Esophagus squamous epithelium (tissue), 5 donors: ENCODE data around the gene SLC35D2. TPM values are rescaled to one million over a fixed set of nuclear protein-coding genes. Genes with fewer than 3 reads are reported as not detected.

Experiments used
- DNase-seq: peaks from one replicate; lab custom pipeline; 2025; lab: John Stamatoyannopoulos, UW
- H3K27ac ChIP-seq, 4 donors: fragments of 200-600 bp; sonication (generic); one replicate each; pipeline ENCODE4 v1.5.1; 2016 to 2019; ENCODE audit warnings: mild to moderate bottlenecking in 1 of 4
- H3K27me3 ChIP-seq, 4 donors: fragments of 200-600 bp; sonication (generic); 1 replicate in 3 of 4; 2 replicates in 1 of 4; pipeline versions ENCODE4 v1.5.1 to v1.6.0; 2017 to 2021; ENCODE audit warnings: antibody characterized with exemption in 1 of 4
- H3K36me3 ChIP-seq, 3 donors: fragments of 200-600 bp; sonication (generic); one replicate each; pipeline ENCODE4 v1.5.1; 2016 to 2019
- H3K4me1 ChIP-seq, 3 donors: fragments of 200-600 bp; sonication (generic); one replicate each; pipeline ENCODE4 v1.5.1; 2017 to 2019
- H3K4me3 ChIP-seq, 4 donors: fragments of 200-600 bp; sonication (generic); 1 replicate in 3 of 4; 2 replicates in 1 of 4; pipeline ENCODE4 v1.5.1; 2016 to 2019; ENCODE audit warnings: mild to moderate bottlenecking in 2 of 4, moderate library complexity in 1 of 4
- H3K9me3 ChIP-seq, 3 donors: fragments of 200-600 bp; sonication (generic); one replicate each; pipeline ENCODE4 v1.5.1; 2016 to 2019
- CTCF ChIP-seq, 6 experiments: fragments of 450-650 bp in 4 of 6; fragments of 200-600 bp in 2 of 6; sonication (generic) in 2 of 6; IDR thresholded peaks; one replicate each; pipeline ENCODE4 v1.5.1; 2016 to 2019; ENCODE audit warnings: antibody characterized with exemption in 6 of 6, mild to moderate bottlenecking in 4 of 6, moderate library complexity in 4 of 6
- POLR2A ChIP-seq, 4 donors: fragments of 450-650 bp; IDR thresholded peaks; one replicate each; pipeline ENCODE4 v1.6.1; 2017; ENCODE audit warnings: antibody characterized with exemption in 4 of 4, mild to moderate bottlenecking in 4 of 4, moderate library complexity in 3 of 4
- WGBS, 2 donors: methylation state at CpG; one replicate each; pipeline ENCODE4 v1.1.5; 2018; 5-methylcytosine and 5-hydroxymethylcytosine counted together
- intact Hi-C: fragments of 100-400 bp; cut with DNase I; formaldehyde crosslinking; loops from one replicate; pipeline ENCODE4 v1.15.0; 2022
- total RNA-seq, 4 donors: library from RNA; depleted of rRNA; stranded (reverse); fragments of >200 nt; gene quantifications; one replicate each; pipeline ENCODE4 v1.1.0, GENCODE V29; 2016
- donor health status: DM: yes; HTN: yes; CAD: no.

SLC35D2 gene
- 10 to 100 TPM; 10.3 to 28.5 (median 16.4) TPM for total RNA-seq

- DNase-seq = no peak
- peak in 2 of 4 donors; percentile 28 to 45 for TF ChIP-seq POLR2A (IDR thresholded peaks at IDR 0.05)
- no peak for TF ChIP-seq CTCF (IDR thresholded peaks at IDR 0.05)
- Histone ChIP-seq H3K27me3 (no peaks in the 10 kb centered on the region), H3K36me3 (peaks cover 0 to 5% (median 0%) of the 10 kb centered on the region in 3 donors), H3K4me3 (peak within 1 kb of the TSS; percentile 73 to 97 (median 83)), H3K9me3 (no peaks in the 10 kb centered on the region), H3K27ac (peak within 1 kb of the TSS; percentile 83 to 94 (median 92)), H3K4me1 (peaks cover 11 to 29% (median 14%) of the 10 kb centered on the region in 3 donors)
- intact Hi-C loops = no loop called here
- 2 to 10% methylated on average over 10 to 17 of the region's 73 CpGs for WGBS, 2 donors
These were observed at the start of gene SLC35D2 for GRCh38 chr9:96383165-96383942. Gene SLC35D2, minus strand, starts transcription at chr9:96383711. Its CDS starts 77 bp downstream, at chr9:96383634.

- no peak overlapping the region for H3K4me3 ChIP-seq
- no peaks in the 10 kb centered on the region for H3K36me3 ChIP-seq
- no peak for TF ChIP-seq CTCF (IDR thresholded peaks at IDR 0.05)
- TF ChIP-seq POLR2A (IDR thresholded peaks at IDR 0.05) = no peak
- WGBS, 2 donors = 86 to 89% methylated on average over 2 of the region's 2 CpGs
- H3K27me3 ChIP-seq = no peaks in the 10 kb centered on the region
- DNase-seq = no peak
- H3K27ac ChIP-seq = no peak overlapping the region
- intact Hi-C loops = loop anchor here (10.0 kb wide), 1 partner anchor 234 kb away; no protein-coding TSS in a partner anchor
- peaks cover 0 to 4% (median 0%) of the 10 kb centered on the region in 3 donors for H3K9me3 ChIP-seq
- no peaks in the 10 kb centered on the region for H3K4me1 ChIP-seq
These were observed 46.9 kb upstream of the SLC35D2 start for GRCh38 chr9:96430377-96430776.

- H3K27ac ChIP-seq = no peak overlapping the region
- intact Hi-C loops = loop anchor here (10.0 kb wide), 1 partner anchor 235 kb away; no protein-coding TSS in a partner anchor
- H3K27me3 ChIP-seq = no peaks in the 10 kb centered on the region
- no peak for DNase-seq
- H3K36me3 ChIP-seq = no peaks in the 10 kb centered on the region
- no peak for TF ChIP-seq CTCF (IDR thresholded peaks at IDR 0.05)
- TF ChIP-seq POLR2A (IDR thresholded peaks at IDR 0.05) = no peak
- no peaks in the 10 kb centered on the region for H3K9me3 ChIP-seq
- H3K4me1 ChIP-seq = no peaks in the 10 kb centered on the region
- H3K4me3 ChIP-seq = no peak overlapping the region
These were observed 46.2 kb upstream of the SLC35D2 start for GRCh38 chr9:96429732-96430131.

GRCh38 chr9:96425500-96426169 lies 42.1 kb upstream of the SLC35D2 start:
- Histone ChIP-seq H3K9me3 (no peaks in the 10 kb centered on the region), H3K4me3 (no peak overlapping the region), H3K36me3 (no peaks in the 10 kb centered on the region), H3K27ac (no peak overlapping the region), H3K4me1 (peaks cover 7 to 18% (median 12%) of the 10 kb centered on the region in 3 donors), H3K27me3 (no peaks in the 10 kb centered on the region)
- 72 to 80% methylated on average over 4 of the region's 4 CpGs for WGBS, 2 donors
- intact Hi-C loops = no loop called here
- no peak for DNase-seq
- TF ChIP-seq POLR2A (IDR thresholded peaks at IDR 0.05) (no peak), CTCF (IDR thresholded peaks at IDR 0.05) (no peak)

- Histone ChIP-seq H3K9me3 (no peaks in the 10 kb centered on the region), H3K36me3 (no peaks in the 10 kb centered on the region), H3K4me1 (peaks cover 7 to 34% (median 22%) of the 10 kb centered on the region in 3 donors), H3K27ac (peak overlapping the region in 3 of 4 donors; percentile 1 to 30 (median 6)), H3K27me3 (no peaks in the 10 kb centered on the region), H3K4me3 (no peak overlapping the region)
- 47 to 62% methylated on average over 5 of the region's 6 CpGs for WGBS, 2 donors
- TF ChIP-seq CTCF (IDR thresholded peaks at IDR 0.05) (no peak), POLR2A (IDR thresholded peaks at IDR 0.05) (no peak)
- no peak for DNase-seq
- intact Hi-C loops = no loop called here
These were observed 40.5 kb upstream of the SLC35D2 start for GRCh38 chr9:96423985-96424336.
